Astrocyte (in vitro differentiated cells and primary cell): Measurements from ENCODE around the gene FSD1.

Experiments
- EZH2 ChIP-seq: IDR thresholded peaks from 2 replicates; pipeline ENCODE4 v1.6.1; 2012; ENCODE audit warnings: mild to moderate bottlenecking, low read length, inconsistent platforms; ENCODE audit not compliant: insufficient read depth
- TF ChIP-seq, protein P1 (sequence below): IDR thresholded peaks from 2 replicates; pipeline ENCODE4 v1.5.1; 2011; ENCODE audit warnings: low read depth, mild to moderate bottlenecking, inconsistent platforms, low read length, moderate library complexity; ENCODE audit not compliant: insufficient read depth

DNA sequence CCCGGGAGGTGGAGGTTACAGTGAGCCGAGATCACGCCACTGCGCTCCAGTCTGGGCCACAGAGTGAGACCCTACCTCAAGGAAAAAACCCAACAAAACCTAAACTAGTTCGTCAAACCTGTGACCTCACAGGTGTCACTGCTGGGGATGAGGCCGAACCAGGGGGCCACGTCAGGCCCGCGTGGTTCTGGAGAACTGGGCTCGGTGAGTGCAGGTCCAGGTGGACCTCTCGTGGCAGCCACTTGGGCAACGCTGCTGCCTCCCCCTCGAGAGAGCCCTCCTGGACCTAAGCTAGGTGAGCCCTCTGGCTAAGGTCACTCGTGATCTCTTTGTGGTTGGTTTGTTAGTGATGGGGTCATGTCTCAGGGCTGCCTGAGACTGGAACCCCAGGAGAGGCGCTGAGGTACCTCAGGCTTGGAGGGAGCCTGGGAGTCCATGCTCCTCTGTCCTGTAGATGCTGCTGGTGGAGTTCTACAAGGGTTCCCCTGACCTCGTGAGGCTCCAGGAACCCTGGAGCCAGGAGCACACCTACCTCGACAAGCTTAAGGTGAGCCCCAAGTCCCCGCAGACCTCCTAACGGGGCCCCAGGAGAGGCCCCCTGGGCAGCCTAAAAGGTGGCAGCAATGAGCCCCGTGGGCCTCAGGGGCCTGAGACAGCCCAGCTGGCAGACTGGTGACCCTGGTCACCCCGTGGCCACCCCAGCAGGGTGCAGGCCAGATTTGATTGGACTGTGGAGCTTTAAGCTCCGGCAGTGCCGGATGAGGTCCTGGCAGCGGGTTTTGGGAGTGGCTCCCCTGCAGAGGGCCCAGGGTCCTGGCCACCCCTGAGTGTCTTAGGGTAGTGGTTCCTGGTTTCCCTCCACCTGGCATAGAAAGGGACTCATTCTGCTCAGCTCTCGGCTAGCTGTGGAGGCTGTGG is 54.6 kb downstream of the FSD1 start:
- TF ChIP-seq, protein P1, sequence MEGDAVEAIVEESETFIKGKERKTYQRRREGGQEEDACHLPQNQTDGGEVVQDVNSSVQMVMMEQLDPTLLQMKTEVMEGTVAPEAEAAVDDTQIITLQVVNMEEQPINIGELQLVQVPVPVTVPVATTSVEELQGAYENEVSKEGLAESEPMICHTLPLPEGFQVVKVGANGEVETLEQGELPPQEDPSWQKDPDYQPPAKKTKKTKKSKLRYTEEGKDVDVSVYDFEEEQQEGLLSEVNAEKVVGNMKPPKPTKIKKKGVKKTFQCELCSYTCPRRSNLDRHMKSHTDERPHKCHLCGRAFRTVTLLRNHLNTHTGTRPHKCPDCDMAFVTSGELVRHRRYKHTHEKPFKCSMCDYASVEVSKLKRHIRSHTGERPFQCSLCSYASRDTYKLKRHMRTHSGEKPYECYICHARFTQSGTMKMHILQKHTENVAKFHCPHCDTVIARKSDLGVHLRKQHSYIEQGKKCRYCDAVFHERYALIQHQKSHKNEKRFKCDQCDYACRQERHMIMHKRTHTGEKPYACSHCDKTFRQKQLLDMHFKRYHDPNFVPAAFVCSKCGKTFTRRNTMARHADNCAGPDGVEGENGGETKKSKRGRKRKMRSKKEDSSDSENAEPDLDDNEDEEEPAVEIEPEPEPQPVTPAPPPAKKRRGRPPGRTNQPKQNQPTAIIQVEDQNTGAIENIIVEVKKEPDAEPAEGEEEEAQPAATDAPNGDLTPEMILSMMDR, result no peak
- TF ChIP-seq EZH2, result no peak
